Measurements from ENCODE around the gene NFATC2. TPM values are rescaled to one million over a fixed set of nuclear protein-coding genes. Genes with fewer than 3 reads are reported as not detected.

Gene NFATC2
- polyA plus RNA-seq, 3 donors = 1.4 to 2.1 (median 1.8) TPM

DNA sequence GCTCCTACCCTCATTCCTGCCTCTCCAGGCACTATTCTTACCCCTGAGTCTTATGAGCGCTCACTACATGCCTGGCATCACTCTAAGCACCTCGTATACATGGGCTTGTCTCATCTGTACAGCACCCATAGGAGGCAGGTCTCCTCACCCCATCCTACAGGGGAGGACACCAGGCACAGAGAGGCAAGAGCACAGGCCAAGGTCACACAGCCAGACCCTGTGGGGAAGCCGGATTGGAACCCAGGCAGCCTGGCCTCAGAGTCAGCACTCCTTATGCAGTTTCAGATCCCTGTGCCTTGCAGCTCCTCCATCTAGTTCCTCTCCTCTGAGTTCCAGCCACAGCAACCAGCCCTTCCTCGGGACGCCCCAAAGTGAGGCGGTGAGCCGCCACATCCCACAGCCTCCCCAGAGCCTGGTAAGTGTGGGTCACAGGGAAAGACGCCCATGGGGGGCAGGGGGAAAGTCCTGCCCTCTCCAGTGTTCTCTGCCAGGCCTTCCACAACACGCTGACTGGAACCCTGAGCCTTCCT lies 103.3 kb downstream of the NFATC2 start:
- DNase-seq (ENCODE audit: low read depth in 3 of 3, low spot score in 2 of 3) = no peak

DNA sequence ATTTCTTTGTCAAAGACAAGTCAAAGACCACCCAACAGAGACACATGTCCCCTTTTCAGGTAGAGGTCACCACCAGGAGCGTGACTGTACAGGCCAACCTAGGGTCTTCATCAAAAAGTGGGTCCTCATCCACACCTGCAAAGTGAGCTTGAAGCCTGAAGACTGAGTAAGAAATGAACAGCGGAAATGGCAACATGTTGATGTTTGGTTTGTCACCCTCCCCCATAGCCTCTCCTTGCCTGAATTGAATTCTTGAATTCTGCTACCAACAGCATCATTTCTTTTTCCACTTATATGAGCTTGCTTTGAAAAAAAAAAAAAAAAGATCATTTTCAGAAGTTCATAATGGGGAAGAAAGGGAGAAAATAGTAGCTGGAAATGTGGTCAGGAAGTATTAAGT lies 104.4 kb downstream of the NFATC2 start:
- DNase-seq (ENCODE audit: low read depth in 3 of 3, low spot score in 2 of 3) = no peak

DNA sequence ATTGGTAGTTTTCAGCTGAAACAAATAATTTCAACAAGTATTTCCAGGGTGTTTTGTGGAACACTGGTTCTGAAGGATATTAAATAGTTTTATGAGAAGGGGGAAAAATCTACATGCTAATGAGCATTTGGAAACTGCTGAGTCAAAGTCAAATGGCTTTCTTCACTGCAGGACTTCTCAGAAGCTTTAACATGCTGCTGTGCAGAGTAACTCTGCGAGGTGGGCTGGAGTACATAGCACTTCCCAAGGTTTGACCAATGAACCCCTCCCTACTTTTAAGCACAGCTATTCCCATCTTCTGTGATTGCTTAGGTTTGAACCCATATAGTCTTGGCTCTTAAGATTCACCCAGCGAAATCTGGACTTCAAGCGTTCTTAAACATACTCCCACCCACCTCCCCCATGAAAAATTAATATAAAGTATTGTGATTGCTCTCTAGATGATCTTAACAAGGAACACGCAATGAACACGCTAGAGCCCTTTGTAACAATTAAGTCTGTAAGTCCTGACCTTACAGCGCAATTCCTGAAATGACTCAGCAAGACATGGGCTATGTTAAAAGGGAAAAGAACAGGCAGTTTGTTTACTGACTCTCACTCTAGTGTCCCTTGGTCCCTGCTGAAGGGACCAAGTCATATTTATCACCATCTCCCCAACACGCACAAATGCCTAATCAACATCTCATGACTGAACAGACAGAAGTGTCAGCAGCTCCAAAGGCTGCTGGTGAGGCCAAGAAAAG lies 105.2 kb downstream of the NFATC2 start:
- no peak for DNase-seq (ENCODE audit: low read depth in 3 of 3, low spot score in 2 of 3)

DNA sequence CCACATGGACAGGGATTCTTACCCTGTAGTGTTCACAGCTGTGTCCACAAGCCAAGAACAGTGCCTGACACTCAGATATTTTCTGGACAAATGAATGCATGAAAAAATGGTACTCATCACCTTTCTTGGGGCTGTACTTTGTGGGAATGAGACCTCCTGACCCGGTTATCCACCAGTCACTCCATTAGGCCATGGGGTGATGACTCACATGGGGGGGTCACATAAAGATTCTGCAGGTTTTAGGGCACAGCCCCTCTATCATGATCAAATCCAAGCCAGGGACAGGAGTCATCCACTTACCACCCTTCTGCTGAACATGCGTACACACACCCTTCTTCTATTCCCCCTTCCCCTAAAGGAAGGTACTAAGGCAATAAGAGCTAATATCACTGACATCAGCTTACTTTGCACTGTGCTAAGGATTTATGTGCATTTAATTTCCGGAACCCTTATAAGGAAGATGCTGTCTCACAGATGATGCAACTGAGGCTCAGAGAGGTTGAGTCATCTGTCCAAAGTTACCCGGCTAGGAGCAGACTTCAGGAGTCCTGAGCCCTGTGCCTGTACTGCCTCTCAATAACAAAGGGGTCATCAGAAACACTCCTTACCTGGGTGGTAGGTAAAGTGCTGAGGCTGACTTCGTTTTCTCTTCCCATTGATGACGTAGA lies 107.8 kb downstream of the NFATC2 start:
- DNase-seq (ENCODE audit: low read depth in 3 of 3, low spot score in 2 of 3) = no peak

DNA sequence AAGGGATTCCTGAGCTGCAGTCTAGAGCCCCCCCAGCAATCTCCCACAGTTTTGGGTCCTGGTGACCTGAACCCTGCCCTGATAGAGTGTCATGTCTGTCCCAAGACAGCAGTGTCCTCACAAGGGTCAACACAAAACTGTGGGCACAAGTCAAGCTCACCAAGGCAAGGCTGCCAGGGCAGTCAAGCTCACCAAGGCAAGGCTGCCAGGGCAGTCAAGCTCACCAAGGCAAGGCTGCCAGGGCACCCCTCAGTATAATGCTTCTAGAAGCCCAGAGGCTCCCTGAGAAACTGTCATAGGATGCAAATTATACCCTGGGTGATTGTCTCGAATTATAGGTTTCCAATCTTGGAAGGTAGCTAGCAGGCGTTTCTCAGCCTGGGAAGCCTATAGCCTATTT lies 108.5 kb downstream of the NFATC2 start:
- no peak for DNase-seq (ENCODE audit: low read depth in 3 of 3, low spot score in 2 of 3)

DNA sequence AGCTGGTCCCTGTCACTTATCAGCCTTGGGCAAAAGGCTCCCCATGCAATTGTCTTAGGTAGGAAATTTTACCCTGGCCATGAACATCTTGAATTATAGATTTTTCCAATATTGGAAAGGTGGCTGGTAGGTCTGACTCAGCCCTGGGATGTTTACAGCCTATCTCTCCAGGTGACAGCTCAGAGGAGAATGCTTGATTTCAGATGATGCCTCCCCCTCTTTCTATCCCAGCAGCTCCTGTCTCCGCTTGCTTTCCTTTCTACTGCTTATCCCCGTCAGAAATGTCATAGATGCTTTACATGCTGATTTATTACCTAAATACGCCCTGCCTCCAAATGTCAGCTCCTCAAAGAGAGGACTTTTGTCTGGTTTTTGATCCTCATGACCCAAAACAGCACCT lies 109.6 kb downstream of the NFATC2 start:
- DNase-seq (ENCODE audit: low read depth in 3 of 3, low spot score in 2 of 3) = no peak

DNA sequence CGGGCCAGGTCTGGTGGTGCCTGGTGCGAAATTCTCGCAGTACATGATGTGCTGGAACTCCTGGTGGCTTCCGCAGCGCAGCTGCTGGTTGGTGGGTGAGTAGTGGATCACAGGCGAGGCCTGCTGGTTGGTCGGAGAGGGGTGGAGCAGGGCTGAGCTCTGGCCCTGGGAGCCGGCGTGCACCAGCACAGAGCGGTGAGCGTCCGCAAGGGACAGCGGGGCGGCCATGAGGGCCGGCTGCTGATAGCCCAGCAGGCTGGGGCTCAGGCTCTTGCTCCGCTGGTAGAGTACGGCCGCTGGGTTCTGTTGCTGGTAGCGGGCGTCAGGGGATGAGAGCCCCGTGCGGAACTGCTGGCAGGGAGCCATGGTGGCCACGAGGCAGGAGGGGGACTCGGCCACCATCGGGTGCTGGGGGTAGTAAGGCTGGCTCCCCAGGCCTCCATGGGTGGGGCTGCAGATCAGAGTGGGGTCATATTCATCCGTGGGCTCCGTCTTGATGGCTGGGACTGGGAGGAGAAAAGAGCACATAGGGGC lies 110.2 kb downstream of the NFATC2 start:
- DNase-seq (ENCODE audit: low read depth in 3 of 3, low spot score in 2 of 3) = no peak

DNA sequence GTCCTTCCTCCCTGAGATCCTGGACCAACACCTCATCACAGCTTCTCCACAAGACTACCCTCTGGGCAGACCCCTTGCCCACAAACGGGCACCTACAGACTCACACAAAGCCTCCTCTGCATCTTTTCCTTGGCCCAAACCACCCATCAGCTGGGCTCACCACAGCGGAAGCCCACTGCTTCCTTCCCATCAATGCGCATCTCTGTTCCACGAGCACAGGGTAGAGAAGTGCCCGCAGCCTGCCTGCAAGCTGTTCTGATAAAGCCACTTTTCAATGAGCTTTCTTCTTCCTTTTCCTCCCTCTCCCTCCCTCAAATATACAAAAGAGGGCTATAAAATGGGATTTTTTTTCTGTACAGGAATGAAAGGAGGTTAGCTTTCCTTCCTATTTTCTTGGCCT lies 111.2 kb downstream of the NFATC2 start:
- no peak for DNase-seq (ENCODE audit: low read depth in 3 of 3, low spot score in 2 of 3)

DNA sequence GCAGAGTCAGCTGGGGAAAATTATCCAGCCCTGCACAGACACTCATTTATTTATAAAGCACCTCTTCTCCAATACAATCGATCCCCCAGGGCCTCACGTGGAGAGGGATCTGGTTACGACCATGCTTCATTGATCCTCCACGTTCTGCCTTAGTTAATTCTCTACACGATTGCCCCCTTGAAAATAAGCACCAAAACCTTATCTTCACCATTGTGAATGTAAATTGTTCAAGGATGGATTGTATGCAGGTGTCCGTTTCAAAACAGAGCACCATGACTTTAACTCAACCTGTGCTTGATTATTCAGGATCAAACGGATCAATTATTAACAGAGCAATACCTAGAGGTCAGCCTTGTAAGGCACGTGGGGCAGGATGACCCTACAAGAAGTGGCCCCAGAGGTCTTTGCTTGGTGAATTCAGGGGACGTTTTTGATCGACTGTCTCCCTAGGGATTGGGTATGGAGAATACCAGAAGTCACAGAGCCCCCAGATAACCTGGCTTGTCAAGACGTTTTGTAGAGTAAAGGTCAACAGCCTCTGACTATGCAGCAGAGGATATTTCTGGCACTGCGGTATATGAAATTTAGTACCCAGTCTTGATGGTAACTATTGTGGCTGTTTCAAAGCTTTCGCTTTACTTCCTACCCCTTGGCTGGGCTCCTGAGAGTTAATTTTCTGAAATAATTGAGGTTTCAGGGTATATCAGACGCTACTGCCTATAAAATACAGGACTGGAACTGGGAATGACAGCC lies 112.1 kb downstream of the NFATC2 start:
- DNase-seq (ENCODE audit: low read depth in 3 of 3, low spot score in 2 of 3) = no peak

DNA sequence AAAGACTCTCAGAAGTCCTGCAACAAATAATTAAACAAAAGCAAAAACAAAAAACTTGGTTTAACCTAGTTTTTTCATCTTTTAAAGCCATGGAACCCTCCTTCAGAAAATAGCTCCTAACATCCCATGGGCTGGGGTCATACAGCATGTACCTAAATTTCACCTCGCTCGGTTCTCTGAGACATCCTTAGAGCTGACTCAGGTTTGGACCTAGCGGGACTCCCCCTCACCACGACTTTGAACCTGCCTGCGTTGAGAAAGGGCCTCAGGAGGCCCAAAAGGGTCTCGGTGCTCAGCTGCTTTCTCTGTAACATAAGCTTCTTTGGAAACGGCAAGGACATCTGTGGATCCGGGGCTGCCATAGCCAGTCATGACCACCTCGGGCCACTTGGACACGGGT lies 112.8 kb downstream of the NFATC2 start:
- DNase-seq (ENCODE audit: low read depth in 3 of 3, low spot score in 2 of 3) = no peak

DNA sequence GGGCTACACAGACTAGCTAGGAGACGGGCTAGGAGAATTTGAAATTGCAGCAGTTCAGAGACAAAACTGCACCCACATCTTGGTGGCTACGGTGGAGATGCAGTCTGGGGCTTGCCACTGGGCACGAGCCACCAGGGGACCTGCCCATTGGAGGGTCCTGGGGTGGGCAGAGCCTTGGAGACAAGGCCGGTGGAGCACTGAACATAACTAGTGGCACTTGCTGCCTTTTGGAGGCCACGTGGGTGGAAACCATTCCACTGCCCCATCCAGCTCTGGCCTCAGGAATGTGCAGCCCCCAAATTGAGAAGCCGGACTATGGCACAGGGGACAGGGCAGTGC lies 113.4 kb downstream of the NFATC2 start:
- DNase-seq (ENCODE audit: low read depth in 3 of 3, low spot score in 2 of 3) = no peak

DNA sequence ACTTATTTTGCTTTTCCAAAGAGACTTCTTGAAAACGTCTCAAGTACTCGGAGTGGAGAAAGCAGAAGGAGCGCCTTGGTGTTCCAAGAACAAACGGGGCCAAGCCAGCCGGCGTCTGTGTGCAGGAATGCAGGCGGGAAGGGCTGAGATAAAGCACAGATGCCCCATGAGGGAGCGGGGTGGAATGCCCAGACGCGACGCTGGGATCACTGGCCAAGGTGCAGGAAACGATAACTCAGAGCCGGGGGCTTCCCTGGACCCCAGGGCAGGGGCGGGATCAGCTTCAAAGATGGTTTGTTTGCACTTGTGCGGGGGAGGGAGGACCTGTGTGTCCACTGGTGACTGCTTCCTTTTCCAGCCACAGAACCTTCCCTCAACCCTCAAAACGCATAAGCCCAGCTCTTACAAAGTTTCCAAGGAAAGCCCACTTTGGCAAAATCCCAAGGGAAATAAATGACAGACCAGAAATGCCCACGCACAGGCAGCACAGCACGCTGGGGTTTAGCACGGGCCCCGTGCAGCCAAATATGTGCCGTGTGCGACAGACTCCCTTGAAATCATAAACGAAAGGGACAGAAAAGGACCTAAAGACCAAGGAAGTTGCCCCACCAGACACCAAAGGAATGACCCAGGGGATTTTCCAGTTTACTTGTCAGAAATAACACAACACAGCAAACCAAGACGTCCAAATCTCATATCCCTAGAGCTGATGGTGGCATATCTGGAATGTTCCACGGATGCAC lies 113.9 kb downstream of the NFATC2 start:
- peak in 1 of 3 donors; percentile 38 for DNase-seq (ENCODE audit: low read depth in 3 of 3, low spot score in 2 of 3)

DNA sequence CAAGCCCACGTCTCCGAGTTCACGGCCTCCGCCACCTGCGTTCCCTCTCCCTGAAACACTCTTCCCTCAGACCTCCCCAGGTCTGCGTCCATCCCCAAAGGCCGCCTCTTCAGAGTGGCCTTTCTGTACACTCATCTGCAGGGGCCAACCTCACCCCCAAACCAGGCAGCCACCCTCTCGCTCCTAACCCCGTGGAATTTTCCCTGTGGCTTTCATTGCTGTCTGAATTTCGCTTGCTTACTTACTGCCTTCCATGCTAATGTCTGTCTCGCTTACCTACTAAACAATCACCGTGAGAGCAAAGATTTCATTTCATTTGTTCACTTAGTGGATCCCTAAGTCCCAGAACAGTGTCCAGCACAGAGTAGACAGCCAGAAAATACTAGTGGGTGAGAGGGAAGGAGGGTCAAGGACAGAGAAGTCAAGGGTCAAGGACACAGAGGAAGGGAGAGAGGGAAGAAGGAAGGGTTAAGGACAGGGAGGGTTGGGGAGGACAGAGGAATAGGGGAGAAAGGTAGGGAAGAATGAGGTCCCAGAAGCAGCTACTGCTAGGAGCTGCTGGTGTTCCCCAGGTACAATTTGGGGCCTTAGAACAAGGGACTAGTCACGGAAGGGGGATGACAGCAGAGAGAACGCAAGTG lies 114.7 kb downstream of the NFATC2 start:
- no peak for DNase-seq (ENCODE audit: low read depth in 3 of 3, low spot score in 2 of 3)

DNA sequence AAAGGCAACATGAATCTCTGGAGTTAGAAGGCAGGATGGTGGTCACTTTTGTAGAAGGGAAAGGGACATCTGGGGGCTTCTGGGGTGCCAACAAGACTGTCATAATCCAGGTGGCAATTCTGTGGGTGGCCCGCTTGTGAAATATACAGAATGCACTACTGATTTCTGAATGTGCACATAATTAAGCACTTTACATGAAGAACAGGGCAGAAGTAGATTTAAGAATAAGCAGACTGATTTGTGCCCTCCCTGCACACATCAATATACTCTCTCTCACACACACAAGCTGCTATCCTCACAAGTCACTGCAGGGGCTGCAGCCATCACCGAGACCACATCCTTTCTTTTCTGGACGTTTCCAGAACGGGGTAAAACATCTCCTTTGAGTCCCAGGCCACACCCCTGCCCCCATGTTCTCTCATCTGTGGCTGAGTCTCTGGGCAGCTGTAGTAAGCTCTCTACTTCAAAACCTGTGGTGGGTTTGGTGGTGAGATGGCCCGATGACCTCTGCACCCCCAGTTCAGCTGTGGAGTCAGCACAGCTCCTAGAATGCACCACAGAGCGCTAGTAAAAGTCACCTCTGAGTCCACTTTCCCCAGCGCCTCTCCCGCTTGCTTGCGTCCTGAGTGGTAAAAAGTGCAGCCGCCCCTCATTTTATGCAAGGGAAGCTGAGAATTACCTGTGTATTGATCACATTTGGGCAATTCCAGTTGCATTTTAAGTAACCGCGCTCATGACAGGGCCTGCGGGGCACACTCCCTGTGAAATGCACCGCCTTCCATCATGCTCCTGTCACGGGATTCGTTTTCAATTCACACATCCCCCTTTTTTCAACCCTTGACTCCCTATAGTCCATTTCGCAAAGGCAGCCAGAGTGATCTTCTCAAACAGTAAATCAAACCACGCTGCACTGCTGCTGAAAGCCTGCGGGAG lies 115.5 kb downstream of the NFATC2 start:
- DNase-seq (ENCODE audit: low read depth in 3 of 3, low spot score in 2 of 3) = no peak

DNA sequence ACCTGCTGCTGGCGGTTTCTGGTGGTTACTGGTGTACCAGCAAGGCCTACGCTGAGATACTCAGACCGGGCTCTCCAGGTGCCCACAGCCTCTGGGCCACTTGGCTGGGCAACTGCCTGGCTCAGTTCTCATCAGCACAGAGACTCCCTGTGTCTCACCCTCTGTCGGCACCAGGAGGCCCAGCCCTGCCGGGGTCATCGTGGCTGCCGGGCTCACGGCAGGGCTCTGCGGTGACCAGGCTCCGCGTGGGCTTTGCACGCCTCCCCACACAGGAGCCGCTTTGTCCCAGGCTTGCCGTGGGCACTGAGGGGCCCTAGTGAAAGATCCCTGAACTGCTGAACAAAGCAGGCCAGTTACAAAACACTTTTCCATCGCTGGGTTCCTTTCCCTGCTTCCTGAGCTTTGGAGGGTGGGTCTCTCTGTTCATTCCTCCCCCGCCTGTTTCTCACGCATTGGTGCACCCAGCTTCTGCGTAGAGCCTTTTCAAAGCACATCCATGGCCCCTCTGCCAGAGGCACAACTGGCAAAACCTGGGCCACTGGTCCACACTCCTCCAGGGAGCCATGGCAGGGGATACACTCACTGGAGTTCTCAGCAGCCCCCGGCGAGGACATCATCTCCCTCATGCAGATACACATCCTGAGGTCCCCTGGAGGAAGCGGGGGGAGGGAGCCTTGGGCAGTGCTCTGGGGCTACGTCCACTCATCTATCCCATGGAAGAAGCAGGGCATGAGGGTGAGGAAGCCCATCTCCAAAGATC lies 117.0 kb downstream of the NFATC2 start:
- DNase-seq (ENCODE audit: low read depth in 3 of 3, low spot score in 2 of 3) = no peak

DNA sequence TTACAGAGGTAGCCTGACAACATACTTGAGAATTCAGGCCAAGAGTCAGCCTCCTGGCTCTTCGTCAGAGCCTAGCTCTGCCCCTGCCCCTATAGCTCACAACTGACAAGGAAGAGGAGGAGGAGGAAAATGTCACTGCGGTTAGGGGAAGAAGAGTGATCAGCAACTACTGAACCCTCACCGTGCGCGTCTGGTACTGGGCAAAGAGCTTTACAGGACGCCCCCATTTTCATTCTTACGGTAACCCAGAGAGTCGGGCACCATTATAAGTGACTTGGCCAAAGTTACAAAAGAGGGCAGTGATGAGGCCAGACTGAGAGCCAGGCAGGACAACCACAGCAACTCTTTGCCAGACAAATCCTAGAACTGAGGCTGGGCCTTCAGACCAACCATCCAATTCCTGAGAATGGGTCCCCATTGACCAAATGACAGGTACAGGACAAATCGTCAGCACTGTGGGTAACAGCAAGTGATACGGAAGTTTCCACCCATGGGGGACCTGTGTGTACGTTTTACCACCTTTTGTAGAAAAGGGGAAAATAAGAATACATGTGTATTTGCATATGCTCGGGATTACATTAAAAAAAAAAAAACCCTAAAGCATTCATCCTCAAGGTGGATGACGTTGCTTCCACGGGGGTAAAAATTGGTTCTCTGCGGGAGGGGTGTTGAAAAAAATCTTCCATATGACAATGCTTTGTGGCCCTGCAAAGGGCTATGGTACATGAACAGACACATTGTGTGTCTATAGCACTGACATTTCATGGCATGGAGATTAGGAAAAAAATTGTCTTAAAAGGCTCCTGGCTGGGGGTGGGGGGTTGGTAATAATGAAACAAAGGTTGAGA lies 118.0 kb downstream of the NFATC2 start:
- DNase-seq (ENCODE audit: low read depth in 3 of 3, low spot score in 2 of 3) = no peak

DNA sequence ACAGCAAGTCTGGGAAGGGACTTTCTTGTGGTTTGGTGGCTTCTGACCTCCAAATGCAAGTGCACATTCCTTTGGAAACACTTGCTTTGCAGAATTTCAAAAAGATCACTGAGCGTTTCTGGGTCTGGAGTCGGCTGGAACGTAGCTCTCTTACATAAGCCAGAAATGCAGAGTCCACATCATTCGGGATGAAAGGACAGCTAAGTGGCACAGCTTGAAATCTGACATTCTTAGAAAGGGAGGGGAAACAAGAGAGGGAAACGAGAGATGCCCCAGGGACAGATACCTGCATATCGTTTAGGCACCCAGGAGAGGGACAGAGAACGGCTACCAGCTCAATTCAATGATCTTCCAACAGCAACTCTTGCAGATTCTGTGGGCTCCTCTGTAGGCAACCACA lies 118.7 kb downstream of the NFATC2 start:
- DNase-seq (ENCODE audit: low read depth in 3 of 3, low spot score in 2 of 3) = no peak

DNA sequence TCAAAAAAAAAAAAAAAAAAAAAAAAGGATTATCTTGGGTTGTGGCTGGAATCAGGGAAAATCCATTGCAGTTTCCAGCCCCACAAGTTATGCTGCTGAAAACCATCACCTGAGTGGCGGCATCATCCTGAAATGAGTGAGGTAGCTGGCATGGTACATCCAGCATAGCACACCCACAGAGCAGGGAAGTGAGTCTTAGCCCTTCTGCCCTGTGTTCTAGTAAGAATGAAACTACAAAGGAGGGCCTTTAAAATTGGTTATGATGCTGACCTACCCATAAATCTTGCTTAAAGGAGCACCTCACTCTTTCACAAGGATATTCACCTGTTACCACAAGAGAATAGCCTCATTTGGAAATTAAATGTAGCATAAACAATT lies 119.2 kb downstream of the NFATC2 start:
- DNase-seq (ENCODE audit: low read depth in 3 of 3, low spot score in 2 of 3) = no peak

Data from right renal cortex interstitium (tissue), 3 donors.